DMS 273 treated with DMSO at 0.1 percent for 48 hours (cell line): ENCODE results near the gene MAX.
"Not testable (repeated sequence)": the region's sequence is repeated elsewhere in the genome, so short reads cannot be mapped to it uniquely, and the experiment has no call there.

ENCODE experiments used
- DNase-seq: peaks from one replicate; lab custom pipeline; 2025; lab: John Stamatoyannopoulos, UW

The MAX gene

DNA sequence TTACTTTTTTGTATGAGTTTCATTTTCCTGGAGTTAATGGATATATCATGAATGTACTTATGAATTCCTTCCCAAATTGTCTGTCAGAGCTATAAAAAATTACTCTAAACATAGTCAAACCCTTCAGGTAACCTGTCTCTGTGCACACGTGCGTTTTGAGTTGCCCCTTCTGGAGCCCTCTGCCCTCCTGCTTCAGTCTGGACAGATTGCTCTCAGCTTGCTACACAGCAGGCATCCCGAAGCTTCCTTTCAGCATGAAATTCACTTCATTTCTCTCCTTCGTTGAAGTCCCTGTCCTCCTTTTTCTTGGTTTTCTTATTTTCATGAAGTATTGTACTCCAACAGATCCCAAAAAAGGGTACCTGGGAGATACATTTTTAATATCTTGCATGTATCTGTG lies 68.3 kb downstream of the MAX start:
- DNase-seq: no peak

DNA sequence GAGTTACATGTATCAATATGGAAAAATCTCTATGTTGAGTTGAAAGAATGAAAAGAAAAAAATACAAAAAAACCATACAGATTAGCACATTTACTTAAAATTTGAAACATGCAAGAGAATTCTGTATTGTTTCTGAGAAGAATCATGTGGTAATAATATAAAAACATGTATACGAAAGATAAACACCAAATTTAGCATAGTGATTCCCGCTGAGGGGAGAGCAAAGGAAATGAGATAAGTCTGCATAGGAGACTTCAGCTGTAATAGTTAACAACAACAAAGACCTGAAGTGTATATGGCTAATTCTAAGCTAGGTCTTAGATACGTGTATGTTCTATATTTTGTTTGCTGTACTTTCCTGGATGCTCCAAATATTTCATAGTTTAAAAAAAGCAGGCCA lies 69.1 kb downstream of the MAX start:
- no peak for DNase-seq

DNA sequence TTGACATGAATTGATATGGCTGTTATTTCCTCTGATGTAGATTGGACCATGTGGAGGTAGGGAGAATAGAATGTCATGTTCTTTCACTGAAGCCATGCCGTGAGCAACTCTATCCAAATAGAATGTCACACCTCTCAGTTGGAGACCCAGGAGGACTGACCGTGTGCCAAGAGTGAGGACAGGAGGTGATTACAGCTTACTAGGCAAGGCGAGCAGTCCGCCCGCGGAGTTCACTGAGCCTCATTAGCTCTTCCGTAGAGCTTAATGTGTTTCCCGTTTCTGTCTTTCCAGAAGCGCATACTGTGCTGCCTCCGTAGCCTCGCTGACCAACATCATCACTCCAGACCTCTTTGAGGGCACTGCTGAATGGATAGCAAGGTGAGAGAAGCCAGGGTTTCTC lies 70.0 kb downstream of the MAX start:
- DNase-seq: no peak

DNA sequence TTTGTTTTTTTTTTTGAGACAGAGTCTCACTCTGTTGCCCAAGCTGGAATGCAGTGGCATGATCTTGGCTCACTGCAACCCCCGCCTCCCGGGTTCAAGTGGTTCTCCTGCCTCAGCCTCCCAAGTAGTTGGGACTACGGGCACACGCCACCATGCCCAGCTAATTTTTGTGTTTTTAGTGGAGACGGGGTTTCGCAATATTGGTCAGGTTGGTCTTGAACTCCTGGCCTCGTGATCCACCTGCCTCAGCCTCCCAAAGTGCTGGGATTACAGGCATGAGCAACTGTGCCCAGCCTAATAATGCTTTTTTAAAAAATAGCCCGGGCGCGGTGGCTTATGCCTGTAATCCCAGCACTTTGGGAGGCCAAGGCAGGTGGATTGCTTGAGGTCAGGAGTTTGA lies 71.0 kb downstream of the MAX start:
- DNase-seq: not testable (repeated sequence)

DNA sequence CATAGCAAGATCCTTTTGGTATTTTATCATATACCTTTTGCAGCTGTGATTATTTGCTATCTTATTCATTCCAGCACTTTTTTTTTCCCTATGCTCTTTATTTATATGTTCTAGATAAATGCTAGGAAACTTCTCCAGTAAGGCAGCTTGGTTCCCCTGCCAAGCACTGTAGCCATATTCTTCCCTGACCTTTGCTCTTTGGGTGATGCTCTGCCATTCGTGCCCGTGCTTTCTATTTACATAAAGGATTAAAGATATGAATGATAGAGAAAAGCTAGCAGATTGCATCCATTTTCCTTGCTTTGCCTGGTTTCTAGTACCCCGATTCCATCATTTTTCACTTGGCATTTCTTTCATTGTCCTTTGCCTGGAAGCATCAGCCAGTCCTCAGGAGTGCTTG lies 73.4 kb downstream of the MAX start:
- no peak for DNase-seq

DNA sequence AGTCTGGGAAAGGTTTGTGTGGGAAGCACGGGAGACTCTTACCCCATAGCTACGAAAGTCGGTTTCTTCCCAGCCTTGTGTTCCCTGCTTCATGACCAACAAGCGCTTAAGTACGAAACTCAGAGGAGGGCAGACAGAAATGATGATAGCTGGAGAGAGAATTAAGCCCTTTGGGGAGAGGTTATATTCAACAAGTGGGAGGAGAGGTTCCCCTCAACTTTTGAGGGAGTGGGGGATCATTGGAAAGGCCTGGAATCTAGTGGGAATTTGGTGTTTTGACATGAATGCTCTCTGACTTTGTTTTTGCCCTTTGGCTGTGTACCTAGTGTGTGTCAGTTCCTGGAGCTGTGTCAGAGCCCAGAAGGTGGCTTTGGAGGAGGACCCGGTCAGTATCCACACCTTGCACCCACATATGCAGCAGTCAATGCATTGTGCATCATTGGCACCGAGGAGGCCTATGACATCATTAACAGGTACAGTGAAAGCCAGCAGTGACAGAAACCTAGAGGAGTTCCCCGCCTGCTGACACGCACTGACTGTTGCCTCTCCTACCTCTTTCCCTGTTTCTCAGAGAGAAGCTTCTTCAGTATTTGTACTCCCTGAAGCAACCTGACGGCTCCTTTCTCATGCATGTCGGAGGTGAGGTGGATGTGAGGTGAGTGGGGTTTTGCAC lies 75.1 kb downstream of the MAX start:
- DNase-seq: no peak

DNA sequence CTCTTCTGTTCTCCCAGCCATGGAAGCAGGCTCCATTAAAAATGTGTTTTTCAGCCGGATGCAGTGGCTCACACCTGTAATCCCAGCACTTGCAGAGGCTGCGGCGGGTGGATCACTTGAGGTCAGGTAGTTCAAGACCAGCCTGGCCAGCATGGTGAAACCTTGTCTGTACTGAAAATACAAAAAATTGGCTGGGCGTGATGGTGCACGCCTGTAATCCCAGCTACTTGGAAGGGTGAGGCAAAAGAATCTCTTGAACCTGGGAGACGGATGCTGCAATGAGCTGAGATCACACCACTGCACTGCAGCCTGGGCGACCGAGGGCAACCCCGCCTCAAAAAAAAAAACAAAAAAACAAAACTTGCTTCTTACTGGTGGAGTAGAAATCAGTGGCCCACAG lies 75.8 kb downstream of the MAX start:
- DNase-seq: no peak

DNA sequence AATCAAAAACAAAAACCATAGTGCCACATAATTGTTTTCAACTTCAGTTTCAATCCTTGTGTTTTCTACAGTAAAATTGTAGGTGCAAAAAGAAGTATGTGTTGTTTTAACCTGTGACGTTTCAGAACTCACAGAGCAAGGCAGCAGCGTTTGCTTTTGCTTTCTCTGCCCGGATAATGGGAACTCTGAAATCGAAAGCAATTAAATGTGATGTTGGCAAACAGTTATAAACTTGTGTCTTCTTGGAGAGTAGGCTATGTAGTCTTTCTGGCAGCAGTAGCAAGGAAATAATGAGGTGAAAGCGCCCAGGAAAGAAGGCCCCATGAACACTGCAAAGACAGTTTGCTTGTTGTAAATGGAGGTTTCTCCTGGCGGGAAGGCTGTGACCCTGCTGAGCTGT lies 76.5 kb downstream of the MAX start:
- no peak for DNase-seq
